ENCODE measurements around the gene RAB22A. TPM values are rescaled to one million over a fixed set of nuclear protein-coding genes. Genes with fewer than 3 reads are reported as not detected.

RAB22A gene
- total RNA-seq, 2 donors from 2014 or later: 17.5 to 22.0 TPM

DNA sequence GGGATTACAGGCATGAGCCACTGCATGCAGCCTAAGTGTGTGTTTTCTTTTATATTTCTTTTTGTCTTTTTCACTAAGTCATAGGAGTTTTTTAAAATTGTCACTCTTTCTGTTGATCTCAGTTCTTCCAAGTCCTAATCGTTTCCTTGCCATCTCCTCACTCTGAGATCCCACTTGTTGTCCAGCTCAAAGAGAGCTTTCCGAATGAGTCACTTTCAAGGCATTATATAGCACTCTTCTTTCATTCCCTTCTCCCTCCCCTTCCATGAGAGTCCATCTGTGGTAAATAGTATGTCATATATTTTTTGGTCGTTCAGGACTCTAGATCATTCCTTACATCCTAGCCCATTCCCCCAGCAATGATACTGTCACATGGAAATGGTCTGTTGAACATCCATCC, 83.8 kb downstream of the RAB22A start:
- Histone ChIP-seq H3K27me3 (no peaks in the 10 kb centered on the region), H3K4me3 (no peak overlapping the region), H3K9ac (ENCODE audit: low read depth in 2 of 2, low read length in 2 of 2) (no peak overlapping the region), H3K36me3 (no peaks in the 10 kb centered on the region), H3K27ac (no peak overlapping the region), H3K9me3 (no peaks in the 10 kb centered on the region), H3K4me1 (peaks cover 28% of the 10 kb centered on the region)
- intact Hi-C loops (cut with DNase I): loop anchor here (5.0 kb wide), 1 partner anchor 54 kb away; no protein-coding TSS in a partner anchor
- TF ChIP-seq, protein P1, sequence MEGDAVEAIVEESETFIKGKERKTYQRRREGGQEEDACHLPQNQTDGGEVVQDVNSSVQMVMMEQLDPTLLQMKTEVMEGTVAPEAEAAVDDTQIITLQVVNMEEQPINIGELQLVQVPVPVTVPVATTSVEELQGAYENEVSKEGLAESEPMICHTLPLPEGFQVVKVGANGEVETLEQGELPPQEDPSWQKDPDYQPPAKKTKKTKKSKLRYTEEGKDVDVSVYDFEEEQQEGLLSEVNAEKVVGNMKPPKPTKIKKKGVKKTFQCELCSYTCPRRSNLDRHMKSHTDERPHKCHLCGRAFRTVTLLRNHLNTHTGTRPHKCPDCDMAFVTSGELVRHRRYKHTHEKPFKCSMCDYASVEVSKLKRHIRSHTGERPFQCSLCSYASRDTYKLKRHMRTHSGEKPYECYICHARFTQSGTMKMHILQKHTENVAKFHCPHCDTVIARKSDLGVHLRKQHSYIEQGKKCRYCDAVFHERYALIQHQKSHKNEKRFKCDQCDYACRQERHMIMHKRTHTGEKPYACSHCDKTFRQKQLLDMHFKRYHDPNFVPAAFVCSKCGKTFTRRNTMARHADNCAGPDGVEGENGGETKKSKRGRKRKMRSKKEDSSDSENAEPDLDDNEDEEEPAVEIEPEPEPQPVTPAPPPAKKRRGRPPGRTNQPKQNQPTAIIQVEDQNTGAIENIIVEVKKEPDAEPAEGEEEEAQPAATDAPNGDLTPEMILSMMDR (IDR thresholded peaks at IDR 0.05): no peak
- no peak for DNase-seq

DNA sequence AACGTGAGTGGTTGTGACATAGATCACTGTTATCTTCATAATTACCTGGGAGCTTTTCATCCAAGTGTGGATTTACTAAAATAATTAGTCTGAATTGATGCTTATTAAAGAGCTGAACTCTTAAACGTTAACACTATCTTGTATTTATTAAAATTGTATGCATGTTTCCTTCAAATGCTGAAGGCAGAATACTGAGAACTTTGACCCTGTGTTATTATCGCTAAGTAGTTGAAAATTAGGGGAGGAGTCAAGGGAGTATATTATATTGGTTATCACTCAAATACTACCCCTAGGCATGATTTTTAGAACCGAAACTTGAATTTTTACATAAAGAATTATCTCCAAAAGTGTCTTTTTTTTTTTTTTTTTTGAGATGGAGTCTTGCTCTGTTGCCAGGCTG, 85.3 kb downstream of the RAB22A start:
- intact Hi-C loops (cut with DNase I): loop anchor here (5.0 kb wide), 1 partner anchor 52 kb away; no protein-coding TSS in a partner anchor
- no peak overlapping the region for H3K27ac ChIP-seq
- no peaks in the 10 kb centered on the region for H3K36me3 ChIP-seq
- peaks cover 28% of the 10 kb centered on the region for H3K4me1 ChIP-seq
- H3K27me3 ChIP-seq: no peaks in the 10 kb centered on the region
- TF ChIP-seq, protein P1 (IDR thresholded peaks at IDR 0.05): no peak
- no peak overlapping the region for H3K9ac ChIP-seq (ENCODE audit: low read depth in 2 of 2, low read length in 2 of 2)
- no peak overlapping the region for H3K4me3 ChIP-seq
- no peaks in the 10 kb centered on the region for H3K9me3 ChIP-seq
- DNase-seq: no peak

DNA sequence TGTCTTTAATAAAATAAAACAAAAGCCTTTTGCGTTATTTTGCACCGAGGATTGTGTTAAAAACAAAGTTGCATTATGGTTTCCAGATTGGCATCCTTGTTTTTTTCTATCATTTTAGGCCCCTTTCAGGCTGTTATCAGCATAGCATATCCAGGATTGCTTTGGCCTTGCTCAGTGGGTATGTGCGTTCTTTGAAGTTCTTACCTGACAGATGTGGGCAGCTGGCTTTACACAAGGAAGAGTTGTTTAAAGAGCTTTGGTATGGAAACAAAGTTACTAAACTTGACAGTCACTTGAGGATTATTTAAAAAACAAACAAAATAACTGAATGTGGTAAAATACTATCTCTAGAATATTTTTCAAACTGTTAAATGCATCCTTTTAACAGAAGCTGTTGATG, 86.1 kb downstream of the RAB22A start:
- no peak for DNase-seq
- no peak overlapping the region for H3K4me3 ChIP-seq
- no peaks in the 10 kb centered on the region for H3K9me3 ChIP-seq
- no peak overlapping the region for H3K27ac ChIP-seq
- H3K36me3 ChIP-seq: no peaks in the 10 kb centered on the region
- no peaks in the 10 kb centered on the region for H3K27me3 ChIP-seq
- TF ChIP-seq, protein P1 (IDR thresholded peaks at IDR 0.05): no peak
- H3K4me1 ChIP-seq: peaks cover 21% of the 10 kb centered on the region
- intact Hi-C loops (cut with DNase I): no loop called here
- no peak overlapping the region for H3K9ac ChIP-seq (ENCODE audit: low read depth in 2 of 2, low read length in 2 of 2)

DNA sequence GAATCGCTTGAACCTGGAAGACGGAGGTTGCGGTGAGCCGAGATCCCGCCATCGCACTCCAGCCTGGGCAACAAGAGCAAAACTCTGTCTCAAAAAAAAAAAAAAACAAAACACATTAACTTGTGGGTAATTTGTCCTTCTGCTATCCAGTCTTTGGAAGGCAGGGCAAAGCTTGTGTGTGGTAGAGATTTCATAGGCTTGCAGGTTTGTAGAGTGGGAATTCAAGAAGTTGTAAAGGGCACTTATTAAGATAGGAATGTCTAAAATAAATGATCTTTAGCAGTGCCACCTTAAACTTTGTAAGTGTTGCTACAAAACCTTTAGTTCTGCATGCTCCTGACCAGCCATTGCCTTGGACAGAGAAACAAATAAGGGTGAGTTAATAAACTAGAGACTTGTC, 87.9 kb downstream of the RAB22A start:
- Histone ChIP-seq H3K36me3 (no peaks in the 10 kb centered on the region), H3K9ac (ENCODE audit: low read depth in 2 of 2, low read length in 2 of 2) (no peak overlapping the region), H3K9me3 (no peaks in the 10 kb centered on the region), H3K27ac (no peak overlapping the region), H3K27me3 (no peaks in the 10 kb centered on the region), H3K4me3 (no peak overlapping the region), H3K4me1 (peaks cover 8% of the 10 kb centered on the region)
- no peak for DNase-seq
- intact Hi-C loops (cut with DNase I): no loop called here
- TF ChIP-seq, protein P1 (IDR thresholded peaks at IDR 0.05): no peak

DNA sequence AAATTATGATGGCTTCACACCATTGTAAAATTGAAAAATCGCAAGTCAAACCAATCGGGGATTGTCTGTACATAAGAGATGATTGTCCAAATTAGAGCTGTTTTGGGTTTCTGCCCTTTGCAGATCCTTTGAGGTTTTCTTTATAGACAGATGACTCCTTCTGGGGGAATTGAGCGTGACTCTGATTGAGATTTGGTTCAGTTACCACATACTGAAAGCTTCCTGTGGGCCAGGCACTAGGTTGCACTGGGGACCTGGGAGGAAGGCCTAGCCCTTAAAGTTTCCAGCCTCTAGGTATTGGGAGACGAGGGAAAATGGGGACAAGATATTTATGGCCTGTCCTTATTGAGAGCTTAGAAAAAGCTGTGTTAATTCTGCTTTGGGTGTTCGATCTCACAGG, 88.7 kb downstream of the RAB22A start:
- TF ChIP-seq, protein P1 (IDR thresholded peaks at IDR 0.05): no peak
- intact Hi-C loops (cut with DNase I): no loop called here
- no peak for DNase-seq
- Histone ChIP-seq H3K9ac (ENCODE audit: low read depth in 2 of 2, low read length in 2 of 2) (no peak overlapping the region), H3K27ac (no peak overlapping the region), H3K27me3 (no peaks in the 10 kb centered on the region), H3K4me1 (peaks cover 7% of the 10 kb centered on the region), H3K9me3 (no peaks in the 10 kb centered on the region), H3K4me3 (no peak overlapping the region), H3K36me3 (no peaks in the 10 kb centered on the region)
